NCI-H510A treated with DMSO at 0.1 percent for 48 hours (cell line): ENCODE results near the gene GCNT2.
"Not testable (repeated sequence)": the region's sequence is repeated elsewhere in the genome, so short reads cannot be mapped to it uniquely, and the experiment has no call there.

Source experiments
- DNase-seq: peaks from one replicate; lab custom pipeline; 2025; lab: John Stamatoyannopoulos, UW

The GCNT2 gene

GRCh38 chr6:10580570-10580969 lies 59.4 kb downstream of the GCNT2 start:
- no peak for DNase-seq

- not testable (repeated sequence) for DNase-seq
Measured at GRCh38 chr6:10581402-10581801, 60.3 kb downstream of the GCNT2 start.

GRCh38 chr6:10582774-10583508 lies 61.8 kb downstream of the GCNT2 start:
- peak; percentile 59 for DNase-seq

GRCh38 chr6:10583509-10583901 lies 62.4 kb downstream of the GCNT2 start:
- no peak for DNase-seq

- DNase-seq: no peak
Measured at GRCh38 chr6:10584607-10585006, 63.5 kb downstream of the GCNT2 start.

GRCh38 chr6:10585209-10585845 lies 64.2 kb downstream of the GCNT2 start:
- DNase-seq: no peak

- no peak for DNase-seq
Measured at GRCh38 chr6:10586302-10586701, 65.2 kb downstream of the GCNT2 start.

GRCh38 chr6:10587656-10588406 lies 66.7 kb downstream of the GCNT2 start:
- DNase-seq: no peak

GRCh38 chr6:10588562-10589428 lies 67.6 kb downstream of the GCNT2 start:
- DNase-seq: no peak

GRCh38 chr6:10589429-10589727 lies 68.2 kb downstream of the GCNT2 start:
- DNase-seq: no peak

GRCh38 chr6:10589983-10590382 lies 68.8 kb downstream of the GCNT2 start:
- DNase-seq: no peak

GRCh38 chr6:10591422-10592160 lies 70.4 kb downstream of the GCNT2 start:
- no peak for DNase-seq

GRCh38 chr6:10595731-10596664 lies 74.8 kb downstream of the GCNT2 start:
- no peak for DNase-seq

- no peak for DNase-seq
Measured at GRCh38 chr6:10597499-10598001, 76.4 kb downstream of the GCNT2 start.

GRCh38 chr6:10598084-10598960 lies 77.2 kb downstream of the GCNT2 start:
- no peak for DNase-seq

GRCh38 chr6:10599046-10599445 lies 77.9 kb downstream of the GCNT2 start:
- no peak for DNase-seq

- DNase-seq: not testable (repeated sequence)
Measured at GRCh38 chr6:10600681-10601080, 79.5 kb downstream of the GCNT2 start.

- DNase-seq: no peak
Measured at GRCh38 chr6:10603219-10603618, 82.1 kb downstream of the GCNT2 start.

GRCh38 chr6:10609038-10609437 lies 87.9 kb downstream of the GCNT2 start:
- no peak for DNase-seq
